A172 (cell line): ENCODE measurements around the gene PDE4D. TPM values are rescaled to one million over a fixed set of nuclear protein-coding genes. Genes with fewer than 3 reads are reported as not detected.

Experiments
- DNase-seq: peaks from one replicate; pipeline ENCODE4 v3.0.0-alpha.2; 2015; ENCODE audit warnings: low spot score
- total RNA-seq: library from RNA; depleted of rRNA; stranded (reverse); fragments of >200 nt; shearing (Covaris generic); gene quantifications from 2 replicates; pipeline ENCODE4 v1.2.3, GENCODE V29; 2014; rRNA removed

Gene PDE4D
- 7.6 and 14.9 TPM in 2 replicates for total RNA-seq

GRCh38 chr5:59893429-59894227 is at the start of gene PDE4D:
Gene PDE4D, minus strand, starts transcription at chr5:59893726.
- peak; percentile 79 for DNase-seq

- no peak for DNase-seq
Observed at GRCh38 chr5:59937633-59938032, 44.1 kb upstream of the PDE4D start.

- peak; percentile 35 for DNase-seq
Observed at GRCh38 chr5:59923465-59923864, 29.9 kb upstream of the PDE4D start.

GRCh38 chr5:59922220-59922619 is 28.7 kb upstream of the PDE4D start:
- DNase-seq, result no peak

- no peak for DNase-seq
Observed at GRCh38 chr5:59921816-59922215, 28.3 kb upstream of the PDE4D start.

- no peak for DNase-seq
Observed at GRCh38 chr5:59919484-59919883, 26.0 kb upstream of the PDE4D start.

- DNase-seq, result no peak
Observed at GRCh38 chr5:59917121-59917520, 23.6 kb upstream of the PDE4D start.

DNA sequence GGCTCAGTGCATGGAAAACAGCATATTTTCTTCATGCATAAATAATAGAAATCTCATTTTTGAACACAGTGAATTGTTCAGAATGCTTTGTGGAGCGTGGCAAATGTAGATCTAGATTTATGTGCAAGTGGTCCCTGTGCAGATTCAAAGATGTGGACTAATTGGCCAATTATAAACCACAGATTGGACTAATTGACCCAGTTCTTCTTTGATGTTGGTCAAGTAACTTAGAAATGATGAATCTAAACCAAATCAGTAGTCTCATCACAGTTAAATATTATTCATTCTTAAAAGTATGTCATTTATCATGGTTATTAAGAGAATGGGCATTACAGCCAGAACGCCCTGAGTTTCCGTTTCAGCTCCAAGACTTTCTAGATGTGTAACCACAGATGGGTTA is 11.7 kb upstream of the PDE4D start:
- DNase-seq, result no peak

- no peak for DNase-seq
Observed at GRCh38 chr5:59897075-59897474, 3.5 kb upstream of the PDE4D start.

- peak; percentile 40 for DNase-seq
Observed at GRCh38 chr5:59891962-59892643, 1.4 kb downstream of the PDE4D start.

DNA sequence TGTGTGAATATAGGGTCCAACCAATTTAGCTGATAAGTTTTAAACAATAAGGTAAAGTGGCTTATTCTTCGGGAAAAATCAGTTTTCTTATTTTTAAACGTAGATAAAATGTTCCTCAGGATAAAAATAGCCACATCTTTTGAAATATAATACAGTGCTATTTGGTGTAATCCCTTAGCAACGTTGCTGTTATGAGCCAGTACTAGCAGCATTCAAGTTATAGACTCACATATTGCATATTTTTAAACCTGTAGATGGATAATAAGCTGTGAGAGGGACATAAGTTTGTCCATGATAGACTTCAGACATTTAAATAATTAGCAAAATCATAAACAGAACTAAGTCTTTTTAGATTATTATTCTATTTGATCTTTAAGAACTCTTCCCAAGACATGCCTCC is 6.3 kb downstream of the PDE4D start:
- DNase-seq, result no peak

DNA sequence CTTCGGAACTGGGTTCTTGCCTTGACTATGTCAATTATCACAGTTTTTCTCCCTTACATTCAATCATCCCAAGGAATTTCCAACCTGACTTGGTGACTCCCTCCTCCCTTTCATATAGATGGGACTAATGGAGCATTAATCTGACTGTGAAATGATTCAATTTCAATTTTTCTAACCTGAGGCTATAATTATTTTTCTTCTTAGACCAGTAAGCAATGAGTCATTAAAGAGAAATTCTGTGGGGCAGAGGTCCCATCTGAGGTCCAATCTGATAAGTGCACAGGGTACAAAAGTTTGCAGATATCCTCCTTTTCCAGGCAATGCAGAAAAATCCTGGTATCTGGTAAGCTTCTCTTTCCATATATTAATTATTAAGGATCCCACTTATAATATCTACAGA is 18.9 kb downstream of the PDE4D start:
- peak; percentile 94 for DNase-seq

GRCh38 chr5:59873113-59873512 is 20.4 kb downstream of the PDE4D start:
- peak; percentile 96 for DNase-seq

DNA sequence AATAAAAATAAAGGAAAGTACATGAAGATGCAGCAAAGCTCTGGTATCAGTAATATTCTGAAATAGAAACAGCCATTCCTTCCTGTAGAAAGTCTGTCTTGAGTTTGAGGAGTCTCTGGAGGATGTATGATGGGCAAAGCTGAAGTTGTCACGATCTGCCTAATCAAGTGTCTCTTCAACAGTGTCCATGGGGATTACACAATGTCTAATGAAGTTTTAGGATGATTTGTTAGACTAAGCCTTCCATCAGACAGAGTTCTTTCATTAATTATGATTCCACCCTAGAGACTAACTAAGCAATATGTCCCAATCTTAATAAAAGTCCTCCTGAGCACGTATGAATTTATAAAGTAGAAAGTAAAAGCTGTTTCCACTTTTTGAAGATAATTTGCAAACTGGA is 26.9 kb downstream of the PDE4D start:
- no peak for DNase-seq

DNA sequence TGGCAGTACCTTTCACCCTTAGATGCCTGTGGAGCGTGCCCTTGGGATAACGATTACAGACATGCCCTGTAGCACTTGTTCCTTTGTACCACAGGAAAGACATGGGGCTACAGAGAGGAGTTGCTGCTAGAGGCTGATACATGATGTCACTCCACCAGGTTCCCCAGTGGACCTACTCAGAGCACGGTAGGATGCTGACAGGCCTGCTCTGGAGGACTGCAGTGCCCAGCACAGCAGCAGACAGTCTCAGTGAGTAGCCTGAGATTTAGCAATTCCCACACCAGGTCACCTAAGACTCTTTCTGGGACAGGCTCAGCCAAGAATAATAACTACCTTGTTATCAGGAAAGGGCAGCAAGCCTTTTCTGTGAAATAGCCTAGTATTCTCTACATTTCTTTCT is 28.8 kb downstream of the PDE4D start:
- DNase-seq, result no peak

DNA sequence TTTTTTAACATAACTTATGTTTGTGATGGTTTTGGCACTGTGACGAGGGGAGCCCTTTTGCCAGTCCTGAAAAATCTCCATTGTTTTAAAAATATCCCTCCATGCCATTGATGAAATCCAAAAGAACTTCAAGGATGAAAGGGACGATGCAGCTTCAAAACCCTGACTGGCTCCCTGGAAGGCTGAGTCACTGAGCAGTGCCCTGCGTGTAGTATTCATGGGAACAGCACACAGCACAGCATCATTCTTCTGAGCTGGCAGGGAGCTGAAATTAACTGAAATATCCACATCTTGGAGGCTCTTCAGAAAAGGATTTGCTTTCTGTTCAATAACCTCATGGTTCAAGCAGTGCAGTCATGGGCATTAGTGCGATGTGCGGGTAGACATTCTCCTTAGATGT is 29.7 kb downstream of the PDE4D start:
- DNase-seq, result peak; percentile 66

GRCh38 chr5:59856358-59856757 is 37.2 kb downstream of the PDE4D start:
- no peak for DNase-seq

DNA sequence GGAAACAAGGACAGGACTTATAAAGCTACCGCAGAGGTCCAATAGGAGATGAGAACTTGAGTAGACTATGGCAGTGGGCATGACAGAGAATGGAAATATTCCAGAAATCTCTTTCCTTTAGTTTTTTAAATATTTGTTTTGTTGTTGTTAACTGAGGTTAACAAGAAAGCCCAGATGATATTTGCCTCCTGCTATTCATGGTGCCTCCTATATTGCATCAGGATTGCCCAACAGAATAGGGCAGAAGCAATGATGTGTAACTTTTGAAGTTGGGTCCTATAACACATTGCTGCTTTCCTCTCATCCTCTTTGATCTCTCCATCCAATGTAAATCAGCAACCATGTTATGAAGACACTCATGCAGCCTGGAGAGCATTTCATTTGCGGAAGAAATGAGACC is 42.8 kb downstream of the PDE4D start:
- DNase-seq, result no peak

DNA sequence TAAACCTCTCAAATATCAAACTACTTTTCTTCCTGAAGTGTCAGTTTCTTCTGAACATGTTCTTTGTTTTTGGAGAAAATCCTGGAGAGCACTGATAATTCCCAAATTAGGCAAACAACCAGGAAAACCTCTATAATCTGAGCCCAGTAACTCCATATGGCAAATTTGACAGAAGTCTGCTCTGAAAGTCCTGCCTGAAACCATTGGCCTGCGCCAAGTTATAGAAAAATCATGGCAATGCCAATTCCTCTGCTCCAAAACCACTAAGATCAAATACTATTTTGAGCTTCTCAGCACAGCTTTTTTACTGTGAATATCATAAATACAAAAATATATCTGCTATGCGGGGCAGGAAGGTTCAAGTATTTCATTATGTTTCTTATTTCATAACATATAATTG is 45.9 kb downstream of the PDE4D start:
- DNase-seq, result no peak

DNA sequence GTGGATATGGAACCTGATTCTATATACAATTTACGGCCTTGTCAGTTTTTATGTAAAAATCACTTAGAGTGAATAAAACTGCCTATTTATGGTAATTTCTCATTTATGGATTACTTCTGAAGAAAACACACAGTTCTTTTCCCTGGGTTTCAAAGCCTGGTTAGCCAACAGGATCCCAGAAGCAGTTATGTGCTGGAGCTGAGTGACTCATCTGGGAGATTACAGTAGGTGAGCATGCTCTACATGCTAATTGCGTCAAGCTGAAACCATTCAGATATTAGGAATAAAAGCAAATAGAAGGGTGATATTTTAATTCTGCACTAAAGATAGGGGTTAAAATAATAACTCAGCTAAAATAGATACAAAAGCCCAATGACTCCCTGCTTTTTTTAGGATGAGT is 47.8 kb downstream of the PDE4D start:
- peak; percentile 67 for DNase-seq

- peak; percentile 45 for DNase-seq
Observed at GRCh38 chr5:59843511-59844213, 49.9 kb downstream of the PDE4D start.

DNA sequence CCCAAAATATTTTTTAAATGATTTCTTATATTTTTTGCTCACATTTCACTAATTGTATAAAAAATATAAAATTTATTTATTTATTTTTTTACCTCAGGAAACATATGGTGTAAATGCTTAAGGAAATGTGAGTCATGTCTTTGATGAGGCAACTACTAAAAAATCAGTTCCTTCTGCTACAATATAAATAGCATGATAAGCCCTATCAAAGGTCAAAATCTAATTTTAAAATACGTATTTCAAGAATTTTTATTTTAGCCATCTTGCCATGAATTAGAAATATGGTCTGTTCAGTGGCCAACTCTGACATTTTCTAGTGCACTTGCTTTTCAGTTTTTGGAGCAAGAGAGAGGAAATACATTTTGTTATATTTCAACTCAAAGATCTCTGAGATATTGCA is 50.5 kb downstream of the PDE4D start:
- peak; percentile 51 for DNase-seq

DNA sequence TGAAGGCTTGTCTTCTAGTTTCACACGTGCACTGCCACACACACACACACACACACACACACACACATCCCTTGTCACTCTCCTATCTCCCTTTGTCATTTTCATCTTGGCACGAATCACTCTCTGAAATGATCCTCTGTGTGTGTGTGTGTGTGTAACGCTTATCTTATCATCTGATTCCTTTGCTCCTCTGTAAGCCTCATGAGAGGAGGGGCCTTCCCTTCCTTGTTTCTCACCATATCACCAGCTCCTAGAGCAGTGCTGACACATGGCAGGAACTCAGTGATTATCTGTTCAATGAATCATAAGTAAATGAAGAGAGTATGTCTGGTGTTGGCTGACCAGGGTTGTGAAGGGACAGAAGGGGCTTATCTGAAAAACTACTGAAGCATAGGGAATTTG is 53.3 kb downstream of the PDE4D start:
- peak; percentile 91 for DNase-seq
